ENCODE data around the gene SUPT20H. TPM values are rescaled to one million over a fixed set of nuclear protein-coding genes. Genes with fewer than 3 reads are reported as not detected.
"Not testable (repeated sequence)": the region's sequence is repeated elsewhere in the genome, so short reads cannot be mapped to it uniquely, and the experiment has no call there.

The SUPT20H gene
- polyA plus RNA-seq, 12 donors = 46.6 to 86.8 (median 67.3) TPM; not detected in 1

- no peak for DNase-seq
Measured at GRCh38 chr13:37070956-37071355, 11.5 kb upstream of the SUPT20H start.

GRCh38 chr13:37070145-37070695 lies 10.7 kb upstream of the SUPT20H start:
- no peak for DNase-seq

- DNase-seq = no peak
Measured at GRCh38 chr13:37069597-37070103, 10.2 kb upstream of the SUPT20H start.

GRCh38 chr13:37068962-37069361 lies 9.5 kb upstream of the SUPT20H start:
- no peak for DNase-seq

- no peak for DNase-seq
Measured at GRCh38 chr13:37067874-37068273, 8.4 kb upstream of the SUPT20H start.

GRCh38 chr13:37065890-37066526 lies 6.5 kb upstream of the SUPT20H start:
- DNase-seq = no peak

GRCh38 chr13:37059848-37060192 lies 332 bp upstream of the SUPT20H start:
- no peak for DNase-seq

- not testable (repeated sequence) for DNase-seq
Measured at GRCh38 chr13:37056228-37056627, 3.3 kb downstream of the SUPT20H start.

- not testable (repeated sequence) for DNase-seq
Measured at GRCh38 chr13:37053111-37053510, 6.4 kb downstream of the SUPT20H start.

GRCh38 chr13:37049810-37050209 lies 9.7 kb downstream of the SUPT20H start:
- no peak for DNase-seq

- no peak for DNase-seq
Measured at GRCh38 chr13:37047846-37048245, 11.6 kb downstream of the SUPT20H start.

- DNase-seq = no peak
Measured at GRCh38 chr13:37047032-37047431, 12.5 kb downstream of the SUPT20H start.

- DNase-seq = no peak
Measured at GRCh38 chr13:37046062-37046461, 13.4 kb downstream of the SUPT20H start.

- no peak for DNase-seq
Measured at GRCh38 chr13:37040789-37041188, 18.7 kb downstream of the SUPT20H start.

GRCh38 chr13:37039896-37040295 lies 19.6 kb downstream of the SUPT20H start:
- DNase-seq = no peak

- no peak for DNase-seq
Measured at GRCh38 chr13:37037241-37037640, 22.2 kb downstream of the SUPT20H start.

GRCh38 chr13:37029617-37030016 lies 29.9 kb downstream of the SUPT20H start:
- DNase-seq = no peak

GRCh38 chr13:37027639-37028038 lies 31.8 kb downstream of the SUPT20H start:
- DNase-seq = no peak

- no peak for DNase-seq
Measured at GRCh38 chr13:37026771-37027170, 32.7 kb downstream of the SUPT20H start.

GRCh38 chr13:37023871-37024270 lies 35.6 kb downstream of the SUPT20H start:
- no peak for DNase-seq

GRCh38 chr13:37014609-37015008 lies 44.9 kb downstream of the SUPT20H start:
- DNase-seq = no peak

- no peak for DNase-seq
Measured at GRCh38 chr13:37011788-37012187, 47.7 kb downstream of the SUPT20H start.

- DNase-seq = no peak
Measured at GRCh38 chr13:37011002-37011401, 48.5 kb downstream of the SUPT20H start.

GRCh38 chr13:37010424-37010823 lies 49.1 kb downstream of the SUPT20H start:
- DNase-seq = no peak
